HL-60 (cell line): ENCODE results near the gene GRID1.

Source experiments
- POLR2AphosphoS5 ChIP-seq: IDR thresholded peaks from 2 replicates; pipeline ENCODE4 v1.6.1; 2012; ENCODE audit warnings: low read depth
- TF ChIP-seq, protein P1 (sequence below): IDR thresholded peaks from one replicate; pipeline ENCODE4 v1.5.1; 2011; ENCODE audit warnings: low read length, control low read depth, inconsistent platforms; ENCODE audit not compliant: insufficient read depth

- TF ChIP-seq, protein P1, sequence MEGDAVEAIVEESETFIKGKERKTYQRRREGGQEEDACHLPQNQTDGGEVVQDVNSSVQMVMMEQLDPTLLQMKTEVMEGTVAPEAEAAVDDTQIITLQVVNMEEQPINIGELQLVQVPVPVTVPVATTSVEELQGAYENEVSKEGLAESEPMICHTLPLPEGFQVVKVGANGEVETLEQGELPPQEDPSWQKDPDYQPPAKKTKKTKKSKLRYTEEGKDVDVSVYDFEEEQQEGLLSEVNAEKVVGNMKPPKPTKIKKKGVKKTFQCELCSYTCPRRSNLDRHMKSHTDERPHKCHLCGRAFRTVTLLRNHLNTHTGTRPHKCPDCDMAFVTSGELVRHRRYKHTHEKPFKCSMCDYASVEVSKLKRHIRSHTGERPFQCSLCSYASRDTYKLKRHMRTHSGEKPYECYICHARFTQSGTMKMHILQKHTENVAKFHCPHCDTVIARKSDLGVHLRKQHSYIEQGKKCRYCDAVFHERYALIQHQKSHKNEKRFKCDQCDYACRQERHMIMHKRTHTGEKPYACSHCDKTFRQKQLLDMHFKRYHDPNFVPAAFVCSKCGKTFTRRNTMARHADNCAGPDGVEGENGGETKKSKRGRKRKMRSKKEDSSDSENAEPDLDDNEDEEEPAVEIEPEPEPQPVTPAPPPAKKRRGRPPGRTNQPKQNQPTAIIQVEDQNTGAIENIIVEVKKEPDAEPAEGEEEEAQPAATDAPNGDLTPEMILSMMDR: no peak
- TF ChIP-seq POLR2AphosphoS5: no peak
Measured at GRCh38 chr10:85608706-85609105, 757.9 kb downstream of the GRID1 start.
